K562 (cell line): ENCODE data around the gene RBM12. TPM values are rescaled to one million over a fixed set of nuclear protein-coding genes. Genes with fewer than 3 reads are reported as not detected.

Experiments used
- ATAC-seq: fragments of 200-7000 bp; cut with Tn5 transposase; 3 replicates; pipeline ENCODE4 v1.9.1; 2020; ENCODE audit warnings: moderate library complexity
- BruUV-seq: library from RNA; stranded (reverse); fragments of 400-500 nt; replicated peaks from 2 replicates; lab custom pipeline; 2021; lab: Mats Ljungman, UMichigan
- CTCF ChIA-PET: fragments of 300-600 bp; formaldehyde crosslinking; extraction: SDS; loops from one replicate; lab custom pipeline; 2021; ENCODE audit warnings: low intra/inter-chr PET ratio; lab: Yijun Ruan, JAX
- POLR2A ChIA-PET: fragments of 300-600, 350-650 bp; sonication (Branson Sonifier 250); formaldehyde crosslinking; extraction: SDS; loops from one replicate; lab custom pipeline; 2021; ENCODE audit warnings: antibody characterized with exemption, inconsistent platforms; lab: Yijun Ruan, JAX
- DNase-seq, 4 experiments: peaks; one replicate each; pipeline versions ENCODE4 v3.0.0 to v3.0.0-alpha.2; 2011 to 2018; ENCODE audit warnings: low spot score in 3 of 4, mixed read lengths in 3 of 4; ENCODE audit errors: extremely low read depth in 1 of 4
- FAIRE-seq: peaks from 2 replicates; lab custom pipeline; 2011; peaks lifted over from hg19 to GRCh38; lab: Jason Lieb, UNC
- H2AFZ ChIP-seq: 2 replicates; pipeline ENCODE4 v1.6.0; 2011; ENCODE audit warnings: low read depth, low read length, control low read depth, inconsistent platforms
- H3K27ac ChIP-seq: fragments of 200-600 bp; 3 replicates; pipeline ENCODE4 v1.8.0; 2011; ENCODE audit warnings: low read depth, mild to moderate bottlenecking, control low read depth, inconsistent platforms, low read length, moderate library complexity, mixed read lengths; ENCODE audit errors: extremely low read depth
- H3K27me3 ChIP-seq, 2 experiments: fragments of 300-600 bp in 1 of 2; 2 replicates in 1 of 2; 3 replicates in 1 of 2; pipeline versions ENCODE4 v1.6.0 to v1.8.0; 2011; ENCODE audit warnings: inconsistent platforms in 2 of 2, low read length in 2 of 2, mild to moderate bottlenecking in 1 of 2, mixed read lengths in 1 of 2, moderate library complexity in 1 of 2; ENCODE audit not compliant: control insufficient read depth in 2 of 2, insufficient read depth in 2 of 2
- H3K36me3 ChIP-seq: fragments of 300-600 bp; 3 replicates; pipeline ENCODE4 v1.8.0; 2011; ENCODE audit warnings: mild to moderate bottlenecking, low read length, inconsistent platforms; ENCODE audit not compliant: control insufficient read depth, insufficient read depth
- H3K4me1 ChIP-seq, 2 experiments: fragments of 200-600 bp in 1 of 2; replicated peaks in 1 of 2; 2 replicates in 1 of 2; 3 replicates in 1 of 2; pipeline versions ENCODE4 v1.5.1 to v1.8.0; 2011; ENCODE audit warnings: inconsistent platforms in 2 of 2, low read length in 2 of 2, mild to moderate bottlenecking in 1 of 2, mixed read lengths in 1 of 2, moderate library complexity in 1 of 2; ENCODE audit not compliant: control insufficient read depth in 2 of 2, insufficient read depth in 2 of 2
- H3K4me2 ChIP-seq: 2 replicates; pipeline ENCODE4 v1.6.1; 2011; ENCODE audit warnings: low read length, control low read depth, inconsistent platforms, mixed read lengths; ENCODE audit not compliant: insufficient read depth
- H3K4me3 ChIP-seq: fragments of 200-600 bp; sonication (generic), shearing (Covaris generic); 2 replicates; pipeline ENCODE4 v1.5.1; 2016; ENCODE audit warnings: control low read depth, inconsistent platforms
- H3K79me2 ChIP-seq: fragments of 200-600 bp; 3 replicates; pipeline ENCODE4 v1.8.0; 2011; ENCODE audit warnings: low read length, inconsistent platforms; ENCODE audit not compliant: control insufficient read depth, insufficient read depth
- H3K9ac ChIP-seq, 2 experiments: 2 replicates each; pipeline versions ENCODE4 v1.6.0 to v1.6.1; 2011; ENCODE audit warnings: low read depth in 2 of 2, low read length in 2 of 2, control low read depth in 1 of 2, inconsistent platforms in 1 of 2, mild to moderate bottlenecking in 1 of 2, mixed read lengths in 1 of 2; ENCODE audit not compliant: insufficient read depth in 1 of 2
- H3K9me1 ChIP-seq: one replicate; pipeline ENCODE4 v1.6.0; 2011; ENCODE audit warnings: inconsistent platforms, mild to moderate bottlenecking, low read length, moderate library complexity; ENCODE audit not compliant: control insufficient read depth, insufficient read depth
- H3K9me3 ChIP-seq: replicated peaks from 2 replicates; pipeline ENCODE4 v1.5.1; 2011; ENCODE audit warnings: low read depth, low read length, inconsistent platforms; ENCODE audit not compliant: control insufficient read depth, insufficient read depth
- H4K20me1 ChIP-seq: replicated peaks from 2 replicates; pipeline ENCODE4 v1.6.1; 2011; ENCODE audit warnings: low read length, inconsistent platforms, mixed read lengths; ENCODE audit not compliant: control insufficient read depth, insufficient read depth
- BACH1 ChIP-seq: fragments of 200-800 bp; sonication (Bioruptor generic); IDR thresholded peaks from 2 replicates; pipeline ENCODE4 v1.6.1; 2016; ENCODE audit warnings: missing genetic modification characterization, missing compliant biosample characterization
- DNMT1 ChIP-seq: fragments of 450-650 bp; IDR thresholded peaks from 2 replicates; pipeline ENCODE4 v1.6.1; 2016; ENCODE audit warnings: antibody characterized with exemption, mild to moderate bottlenecking
- ESRRA ChIP-seq: fragments of 450-650 bp; IDR thresholded peaks from 2 replicates; pipeline ENCODE4 v1.6.1; 2014; ENCODE audit warnings: low read depth, mild to moderate bottlenecking, moderate library complexity, borderline replicate concordance
- MED1 ChIP-seq: sonication (generic); formaldehyde crosslinking; IDR thresholded peaks from 2 replicates; pipeline ENCODE4 v1.8.1; 2023; ENCODE audit warnings: missing genetic modification reagents, borderline replicate concordance
- NEUROD1 ChIP-seq: fragments of 150-350 bp; IDR thresholded peaks from 2 replicates; pipeline ENCODE4 v1.6.1; 2014; ENCODE audit warnings: borderline replicate concordance, low read length, low read depth; ENCODE audit not compliant: partially characterized antibody
- NR1H2 ChIP-seq: sonication (generic); formaldehyde crosslinking; IDR thresholded peaks from 2 replicates; pipeline ENCODE4 v1.4.0; 2020; ENCODE audit warnings: mild to moderate bottlenecking, missing genetic modification reagents
- NRF1 ChIP-seq, 2 experiments: fragments of 450-650 bp; IDR thresholded peaks in 1 of 2; conservative IDR thresholded peaks in 1 of 2; 2 replicates each; pipeline ENCODE4 v1.6.1; 2014; ENCODE audit warnings: mild to moderate bottlenecking in 2 of 2
- PML ChIP-seq: IDR thresholded peaks from 2 replicates; pipeline ENCODE4 v1.6.1; 2012; ENCODE audit warnings: low read length, inconsistent platforms
- SAFB ChIP-seq: fragments of 200-400 bp; formaldehyde crosslinking; IDR thresholded peaks from 2 replicates; pipeline ENCODE4 v1.6.1; 2017; ENCODE audit warnings: low read depth, low read length, borderline replicate concordance
- SETDB1 ChIP-seq: IDR thresholded peaks from one replicate; pipeline ENCODE4 v1.6.1; 2012; ENCODE audit warnings: low read length, control low read depth, inconsistent platforms
- SMARCC2 ChIP-seq: fragments of 450-650 bp; IDR thresholded peaks from 2 replicates; pipeline ENCODE4 v1.6.1; 2017; ENCODE audit warnings: antibody characterized with exemption, moderate library complexity, mild to moderate bottlenecking, low read depth
- TSC22D4 ChIP-seq: fragments of 450-650 bp; IDR thresholded peaks from 2 replicates; pipeline ENCODE4 v1.6.1; 2016; ENCODE audit warnings: missing genetic modification characterization, missing biosample characterization, control low read depth
- XRCC5 ChIP-seq: fragments of 200-400 bp; formaldehyde crosslinking; IDR thresholded peaks from 2 replicates; pipeline ENCODE4 v1.6.1; 2017; ENCODE audit warnings: low read depth, mild to moderate bottlenecking, low read length
- ZNF780A ChIP-seq: fragments of 250-450 bp; sonication (Bioruptor Pico); IDR thresholded peaks from 2 replicates; pipeline ENCODE4 v1.5.0; 2021; ENCODE audit warnings: mild to moderate bottlenecking
- WGBS: fragments of 100-300 bp; shearing (Covaris generic); methylation state at CpG from one replicate; pipeline ENCODE4 v1.1.6; 2016; ENCODE audit warnings: low coverage, mixed read lengths; ENCODE audit not compliant: insufficient coverage; ENCODE audit errors: missing lambda C conversion rate; 5-methylcytosine and 5-hydroxymethylcytosine counted together
- in situ Hi-C: fragments of 300-500 bp; cut with MboI; formaldehyde crosslinking; loops from 4 replicates; pipeline ENCODE4 v1.15.0; 2018; ENCODE audit warnings: inconsistent platforms, mixed read lengths
- intact Hi-C: fragments of 100-400 bp; cut with micrococcal nuclease; formaldehyde crosslinking; loops from 2 replicates; pipeline ENCODE4 v1.14.2; 2022
- polyA plus RNA-seq, 8 experiments: library from polyadenylated mRNA; depleted of rRNA in 4 of 8; stranded (reverse) in 5 of 8; unstranded in 3 of 8; fragments of >200 nt; fragmentation: Nextera tagmentation in 2 of 8; fragmentation: Illumina TruSeq in 1 of 8; extraction: Ambion mirVana in 2 of 8; extraction: Trizol in 1 of 8; gene quantifications; 2 replicates each; pipeline versions ENCODE4 v1.2.1 to v1.2.3, GENCODE V29; 2011 to 2014; ENCODE audit warnings: inconsistent platforms in 1 of 8, missing spikeins in 1 of 8
- total RNA-seq, 7 experiments: library from RNA; depleted of rRNA in 6 of 7; stranded (reverse); fragments of >200 nt in 6 of 7; fragmentation: Illumina TruSeq in 2 of 7; extraction: Trizol in 2 of 7; gene quantifications; 2 replicates each; pipeline versions ENCODE4 v1.2.1 to v1.2.3, GENCODE V29; 2011 to 2021; ENCODE audit warnings: low replicate concordance in 1 of 7
- TF ChIP-seq, protein P1 (sequence below): sonication (generic); formaldehyde crosslinking; IDR thresholded peaks from 2 replicates; pipeline ENCODE4 v1.4.0; 2020; ENCODE audit warnings: mild to moderate bottlenecking, missing genetic modification reagents
- TF ChIP-seq, protein P2 (sequence below), 2 experiments: fragments of 250-450 bp in 1 of 2; fragments of 450-650 bp in 1 of 2; sonication (Bioruptor Pico) in 1 of 2; IDR thresholded peaks; 2 replicates each; pipeline versions ENCODE4 v1.6.1 to v1.8.0; 2016 to 2021; ENCODE audit warnings: mild to moderate bottlenecking in 2 of 2, moderate library complexity in 2 of 2, missing compliant biosample characterization in 1 of 2, missing genetic modification characterization in 1 of 2
- TF ChIP-seq, protein P3 (sequence below): sonication (generic); formaldehyde crosslinking; IDR thresholded peaks from 2 replicates; pipeline ENCODE4 v1.8.1; 2022; ENCODE audit warnings: missing genetic modification reagents

RBM12 gene
- total and polyA plus RNA-seq, 9 of the 15 experiments (the other 6 are each of a cell fraction or from before 2014, with no cell fraction given), result 5.0 to 162 (median 73.3) TPM

DNA sequence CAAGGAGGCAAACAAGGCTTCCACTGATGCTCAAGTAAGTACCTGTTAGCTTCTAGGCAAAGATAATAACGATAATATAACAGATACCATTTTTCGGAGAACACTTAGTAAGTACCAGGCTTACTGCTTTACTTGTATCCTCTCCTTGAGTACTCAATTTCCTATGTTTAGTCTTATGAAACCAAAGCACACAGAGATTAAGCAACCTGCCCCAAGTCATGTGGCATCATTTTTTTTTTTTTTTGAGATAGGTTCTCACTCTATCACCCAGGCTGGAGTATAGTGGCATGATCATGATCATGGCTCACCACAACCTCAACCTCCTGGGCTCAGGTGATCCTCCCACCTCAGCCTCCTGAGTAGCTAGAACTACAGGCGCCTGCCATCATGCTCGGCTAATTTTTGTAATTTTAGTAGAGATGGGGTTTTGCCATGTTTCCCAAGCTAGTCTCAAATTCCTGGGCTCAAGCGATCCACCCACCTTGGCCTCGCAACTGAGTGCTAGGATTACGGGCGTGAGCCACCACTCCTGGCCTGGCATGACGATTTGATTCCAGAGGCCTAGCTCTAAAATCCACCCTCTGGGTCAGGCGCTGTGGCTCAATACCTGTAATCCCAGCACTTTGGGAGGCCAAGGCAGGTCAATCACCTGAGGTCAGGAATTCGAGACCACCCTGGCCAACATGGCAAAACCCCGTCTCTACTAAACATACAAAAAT, 35.1 kb downstream of the RBM12 start:
- ChIA-PET CTCF (no interaction called here), POLR2A (interaction anchor here (2.9 kb wide), 1 partner anchor 12 kb away, joined by 11 read pairs; no protein-coding TSS in a partner anchor)
- Histone ChIP-seq H3K9me3 (no peaks in the 10 kb centered on the region), H3K4me1 (no peaks in the 10 kb centered on the region; a peak in 1 of 5 replicates), H3K4me2 (no peak overlapping the region), H3K9me1 (no peaks in the 10 kb centered on the region), H3K27me3 (no peaks in the 10 kb centered on the region), H3K36me3 (peaks cover 67% of the 10 kb centered on the region; the same call in 2 of the 3 replicates), H3K4me3 (no peak overlapping the region), H2AFZ (no peak overlapping the region), H3K79me2 (no peaks in the 10 kb centered on the region), H3K27ac (no peak overlapping the region), H4K20me1 (no peaks in the 10 kb centered on the region), H3K9ac (0 out of 4 replicates have a peak overlapping the region, but pooled peaks of 1 of the 2 experiments have one; percentile 9)
- ATAC-seq (no peak), DNase-seq (no peak), FAIRE-seq (no peak)
- in situ Hi-C loops (no loop called here), intact Hi-C loops (no loop called here)
- 89% methylated on average over 12 of the region's 12 CpGs for WGBS
- no TSS peak for BruUV-seq
- TF ChIP-seq DNMT1, result no peak
- TF ChIP-seq, protein P1, sequence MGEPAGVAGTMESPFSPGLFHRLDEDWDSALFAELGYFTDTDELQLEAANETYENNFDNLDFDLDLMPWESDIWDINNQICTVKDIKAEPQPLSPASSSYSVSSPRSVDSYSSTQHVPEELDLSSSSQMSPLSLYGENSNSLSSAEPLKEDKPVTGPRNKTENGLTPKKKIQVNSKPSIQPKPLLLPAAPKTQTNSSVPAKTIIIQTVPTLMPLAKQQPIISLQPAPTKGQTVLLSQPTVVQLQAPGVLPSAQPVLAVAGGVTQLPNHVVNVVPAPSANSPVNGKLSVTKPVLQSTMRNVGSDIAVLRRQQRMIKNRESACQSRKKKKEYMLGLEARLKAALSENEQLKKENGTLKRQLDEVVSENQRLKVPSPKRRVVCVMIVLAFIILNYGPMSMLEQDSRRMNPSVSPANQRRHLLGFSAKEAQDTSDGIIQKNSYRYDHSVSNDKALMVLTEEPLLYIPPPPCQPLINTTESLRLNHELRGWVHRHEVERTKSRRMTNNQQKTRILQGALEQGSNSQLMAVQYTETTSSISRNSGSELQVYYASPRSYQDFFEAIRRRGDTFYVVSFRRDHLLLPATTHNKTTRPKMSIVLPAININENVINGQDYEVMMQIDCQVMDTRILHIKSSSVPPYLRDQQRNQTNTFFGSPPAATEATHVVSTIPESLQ (CRISPR knock-in tag), result no peak
- TF ChIP-seq NR1H2, result no peak
- no peak for TF ChIP-seq NEUROD1
- no peak for TF ChIP-seq ESRRA
- TF ChIP-seq SAFB, result no peak
- TF ChIP-seq BACH1, result no peak
- no peak for TF ChIP-seq PML
- TF ChIP-seq SMARCC2, result no peak
- TF ChIP-seq TSC22D4, result no peak
- TF ChIP-seq, protein P2, sequence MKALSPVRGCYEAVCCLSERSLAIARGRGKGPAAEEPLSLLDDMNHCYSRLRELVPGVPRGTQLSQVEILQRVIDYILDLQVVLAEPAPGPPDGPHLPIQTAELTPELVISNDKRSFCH (CRISPR knock-in tag; IDR thresholded peaks at IDR 0.05), result no peak
- TF ChIP-seq, protein P2 (tag; IDR thresholded peaks at IDR 0.05), result no peak
- no peak for TF ChIP-seq XRCC5
- no peak for TF ChIP-seq SETDB1
- no peak for TF ChIP-seq NRF1 (conservative IDR thresholded peaks at IDR 0.05 in 1 of 2, IDR thresholded peaks at IDR 0.05 in 1 of 2)
- no peak for TF ChIP-seq ZNF780A (CRISPR knock-in tag)
- TF ChIP-seq, protein P3, sequence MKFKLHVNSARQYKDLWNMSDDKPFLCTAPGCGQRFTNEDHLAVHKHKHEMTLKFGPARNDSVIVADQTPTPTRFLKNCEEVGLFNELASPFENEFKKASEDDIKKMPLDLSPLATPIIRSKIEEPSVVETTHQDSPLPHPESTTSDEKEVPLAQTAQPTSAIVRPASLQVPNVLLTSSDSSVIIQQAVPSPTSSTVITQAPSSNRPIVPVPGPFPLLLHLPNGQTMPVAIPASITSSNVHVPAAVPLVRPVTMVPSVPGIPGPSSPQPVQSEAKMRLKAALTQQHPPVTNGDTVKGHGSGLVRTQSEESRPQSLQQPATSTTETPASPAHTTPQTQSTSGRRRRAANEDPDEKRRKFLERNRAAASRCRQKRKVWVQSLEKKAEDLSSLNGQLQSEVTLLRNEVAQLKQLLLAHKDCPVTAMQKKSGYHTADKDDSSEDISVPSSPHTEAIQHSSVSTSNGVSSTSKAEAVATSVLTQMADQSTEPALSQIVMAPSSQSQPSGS (CRISPR knock-in tag), result no peak
- no peak for TF ChIP-seq MED1
